ENCODE measurements around the gene EYA2.

The EYA2 gene

DNA sequence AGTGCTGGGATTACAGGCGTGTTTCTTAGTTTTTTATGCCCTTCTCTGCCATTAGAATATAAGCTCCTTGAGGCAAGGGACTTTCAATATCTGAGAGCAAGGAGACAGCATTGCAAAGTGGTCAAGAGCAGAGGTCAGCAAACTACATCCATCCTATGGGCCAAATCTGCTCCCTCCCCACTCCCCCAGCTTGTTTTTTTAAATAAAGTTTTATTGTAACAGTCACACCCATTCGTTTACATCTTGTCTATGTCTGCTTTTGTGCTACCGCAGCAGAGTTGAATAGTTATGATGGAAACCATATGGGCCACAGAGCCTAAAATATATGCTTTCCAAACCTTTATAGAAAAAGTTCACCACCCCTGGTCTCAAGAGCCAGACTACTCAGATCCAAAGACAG lies 227.9 kb downstream of the EYA2 start:
- DNase-seq = no peak

DNA sequence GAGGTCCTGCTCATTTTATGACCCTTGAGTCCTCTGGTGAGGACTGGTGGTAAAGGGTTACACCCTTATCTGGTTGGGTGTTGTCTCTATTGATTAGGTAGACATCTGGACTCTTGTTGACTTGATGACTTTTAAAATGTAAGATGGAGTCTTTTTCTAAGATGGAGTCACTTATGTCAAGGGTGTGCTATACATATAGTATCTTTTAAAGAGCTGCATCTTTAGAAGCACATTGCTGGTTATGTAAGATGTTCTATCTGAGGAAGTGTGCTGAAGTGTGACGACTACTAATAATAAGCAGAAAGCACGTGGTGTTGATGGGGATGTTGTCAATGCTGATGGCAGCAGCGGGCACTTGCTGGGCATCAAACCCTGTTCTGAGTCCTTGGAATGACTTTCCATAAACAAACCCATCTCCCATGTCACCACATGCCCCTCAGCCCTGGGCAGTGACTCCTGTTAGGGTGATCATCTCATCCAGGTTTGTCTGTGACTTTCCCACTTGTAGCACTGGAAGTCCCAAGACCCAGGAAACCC lies 229.6 kb downstream of the EYA2 start:
- DNase-seq = peak; percentile 48

GRCh38 chr20:47125508-47125757 lies 230.8 kb downstream of the EYA2 start:
- no peak for DNase-seq

GRCh38 chr20:47125758-47126591 lies 231.3 kb downstream of the EYA2 start:
- no peak for DNase-seq

- no peak for DNase-seq
Observed at GRCh38 chr20:47126709-47127108, 232.1 kb downstream of the EYA2 start.

DNA sequence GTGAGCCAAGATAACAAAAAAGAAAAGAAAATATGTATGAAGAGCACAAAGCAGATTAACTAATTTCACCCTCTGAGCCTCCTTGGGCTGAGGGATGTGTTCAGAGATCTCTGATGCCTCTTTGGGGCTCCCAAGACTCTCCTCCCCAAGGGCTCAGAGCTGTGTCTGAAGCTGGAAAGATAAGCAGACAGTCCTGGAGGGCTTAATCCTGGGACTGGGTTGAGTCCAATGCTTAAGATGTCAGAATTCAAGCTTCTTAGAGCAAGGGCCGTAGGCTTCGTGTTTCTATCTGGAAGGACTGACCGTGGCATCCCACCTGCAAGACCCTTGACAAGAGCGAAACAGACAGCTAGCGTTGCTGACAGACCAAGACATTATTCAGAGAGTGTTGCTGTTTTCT lies 232.9 kb downstream of the EYA2 start:
- no peak for DNase-seq

DNA sequence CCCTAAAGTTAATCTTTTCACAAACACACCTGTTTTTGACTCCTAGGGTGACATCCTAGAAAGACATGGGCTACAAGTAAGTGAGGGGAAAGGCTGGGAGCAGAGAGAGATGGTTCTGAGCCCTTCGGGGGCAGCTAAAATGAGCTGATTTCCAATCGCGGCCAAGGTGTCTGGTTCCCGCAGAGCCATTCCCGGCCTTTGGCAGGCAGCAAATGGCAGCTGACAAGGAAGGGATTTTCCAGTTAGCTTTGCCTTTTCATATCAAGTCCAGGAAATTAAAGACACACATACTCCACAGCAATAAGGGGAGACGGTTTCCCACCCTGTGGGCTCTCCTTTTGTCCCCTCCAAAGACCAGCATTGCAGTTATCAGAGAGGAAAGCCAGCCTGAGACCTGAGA lies 233.4 kb downstream of the EYA2 start:
- no peak for DNase-seq

DNA sequence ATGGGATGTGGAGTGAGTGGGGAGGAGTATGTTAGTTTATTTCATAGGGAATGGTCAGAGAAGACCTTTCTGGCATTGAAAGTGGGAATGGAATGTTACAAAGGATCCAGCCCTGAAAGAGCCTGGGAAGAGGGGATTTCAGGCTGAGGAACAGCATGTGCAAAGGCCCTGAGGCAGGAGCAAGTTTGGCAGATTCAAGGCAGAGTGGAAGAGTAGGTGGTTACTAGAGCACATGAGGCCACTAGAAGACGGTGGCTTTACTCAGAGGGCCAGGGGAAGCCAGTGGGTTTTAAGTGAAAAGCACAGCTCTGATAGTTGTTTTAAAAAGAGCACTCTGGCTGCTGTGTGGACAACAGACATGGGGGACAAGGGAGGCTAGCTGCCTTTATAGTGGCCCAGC lies 234.7 kb downstream of the EYA2 start:
- DNase-seq = no peak

- DNase-seq = no peak
Observed at GRCh38 chr20:47133809-47134456, 239.3 kb downstream of the EYA2 start.

- no peak for DNase-seq
Observed at GRCh38 chr20:47136782-47137181, 242.1 kb downstream of the EYA2 start.

- no peak for DNase-seq
Observed at GRCh38 chr20:47137231-47137870, 242.7 kb downstream of the EYA2 start.

- no peak for DNase-seq
Observed at GRCh38 chr20:47139934-47140535, 245.4 kb downstream of the EYA2 start.

- no peak for DNase-seq
Observed at GRCh38 chr20:47141350-47141921, 246.8 kb downstream of the EYA2 start.

DNA sequence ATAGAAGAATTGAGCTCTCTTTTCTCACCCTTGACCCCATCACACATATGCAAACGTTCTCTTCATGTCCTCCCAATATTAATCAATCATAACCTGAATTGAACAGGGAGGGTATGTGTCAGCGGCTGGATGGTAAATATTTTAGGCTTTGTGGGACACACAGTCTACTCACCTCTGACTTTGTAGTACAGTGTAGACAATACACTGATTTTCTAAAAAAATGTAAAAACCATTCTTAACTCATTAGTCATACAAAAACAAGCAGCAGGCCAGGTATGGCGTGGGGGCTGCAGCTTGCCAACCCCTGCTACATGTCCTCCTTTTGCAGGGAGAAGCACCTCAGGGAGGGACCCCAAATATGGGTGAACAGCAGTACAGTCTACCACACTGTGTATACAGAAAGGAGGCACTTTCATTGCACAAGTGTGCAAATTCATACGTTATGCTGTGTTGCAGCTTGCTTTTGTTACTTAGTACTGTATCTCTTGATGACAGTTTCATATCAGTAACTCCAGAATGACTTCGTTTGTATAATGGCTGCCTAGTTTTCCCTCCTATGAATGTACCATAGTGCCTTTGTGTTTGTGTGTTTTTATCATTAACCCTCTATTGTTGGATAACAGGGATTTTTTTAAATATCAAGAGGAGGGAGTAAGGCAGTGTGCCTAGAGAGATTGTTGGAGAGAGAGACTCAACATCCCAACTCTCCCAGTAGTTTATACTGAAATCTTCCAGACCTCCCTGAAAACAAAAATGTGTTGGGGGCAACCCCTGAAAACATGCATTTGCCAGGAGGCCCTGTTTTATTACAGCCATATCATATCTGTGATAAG lies 247.5 kb downstream of the EYA2 start:
- no peak for DNase-seq

GRCh38 chr20:47142774-47143170 lies 248.1 kb downstream of the EYA2 start:
- no peak for DNase-seq

DNA sequence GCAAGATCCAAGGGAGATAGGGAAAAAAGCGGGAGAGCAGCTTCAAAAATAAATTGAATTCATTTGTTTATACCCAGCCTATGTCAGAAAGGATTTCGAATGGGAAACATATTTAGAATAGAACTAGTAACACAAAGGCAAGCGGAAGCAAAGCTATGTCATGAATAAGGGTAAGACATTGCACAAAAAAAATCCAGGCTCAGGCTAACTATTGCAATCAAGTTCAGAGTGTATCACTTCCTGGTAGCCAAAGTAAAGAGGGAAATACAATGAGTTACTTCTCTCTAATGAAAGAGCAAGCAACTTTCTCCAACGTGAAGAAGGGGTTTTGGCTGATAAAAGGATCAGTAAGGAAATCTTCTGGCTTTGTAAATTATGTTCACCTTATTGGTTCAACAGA lies 249.0 kb downstream of the EYA2 start:
- no peak for DNase-seq

GRCh38 chr20:47144463-47144862 lies 249.8 kb downstream of the EYA2 start:
- no peak for DNase-seq

DNA sequence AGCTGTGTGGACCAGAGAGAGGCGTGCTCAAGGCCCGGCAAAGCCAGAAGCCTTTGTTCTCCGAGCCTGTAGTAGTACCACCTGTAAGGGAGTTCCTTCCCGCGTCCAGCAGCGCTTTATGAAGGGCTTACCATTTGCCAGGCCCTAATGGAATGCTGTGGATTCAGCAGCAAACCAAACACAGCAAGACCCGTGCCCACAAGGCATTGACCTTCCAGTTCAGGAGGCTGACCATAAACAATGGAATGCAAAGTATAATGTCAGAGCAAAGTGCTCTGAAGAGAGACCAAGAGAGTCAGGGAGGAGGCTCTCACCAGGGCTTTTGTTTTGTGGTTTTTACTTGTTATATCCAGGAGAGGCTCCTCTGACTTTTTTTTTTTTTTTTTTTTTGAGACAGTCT lies 252.0 kb downstream of the EYA2 start:
- DNase-seq = no peak

DNA sequence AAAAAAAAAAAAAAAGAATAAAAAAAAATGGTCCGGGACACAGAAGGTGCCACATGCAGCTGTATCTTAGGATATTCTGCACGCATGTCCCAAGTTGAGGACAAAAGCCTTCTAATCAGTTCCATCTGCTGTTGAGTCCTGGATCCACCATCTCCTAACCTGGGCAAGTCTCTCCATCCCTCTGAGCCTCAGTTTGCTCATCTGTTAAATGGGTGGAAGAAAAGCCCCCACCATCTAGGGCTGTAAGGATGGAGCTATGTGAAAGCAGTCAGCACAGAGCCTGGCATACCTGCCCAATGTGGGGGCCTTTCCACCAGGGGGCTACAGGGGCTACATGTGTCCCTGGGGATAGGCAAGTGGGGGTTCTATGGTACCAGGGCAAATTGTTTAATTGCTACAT lies 253.4 kb downstream of the EYA2 start:
- no peak for DNase-seq

GRCh38 chr20:47149939-47150338 lies 255.3 kb downstream of the EYA2 start:
- DNase-seq = no peak

DNA sequence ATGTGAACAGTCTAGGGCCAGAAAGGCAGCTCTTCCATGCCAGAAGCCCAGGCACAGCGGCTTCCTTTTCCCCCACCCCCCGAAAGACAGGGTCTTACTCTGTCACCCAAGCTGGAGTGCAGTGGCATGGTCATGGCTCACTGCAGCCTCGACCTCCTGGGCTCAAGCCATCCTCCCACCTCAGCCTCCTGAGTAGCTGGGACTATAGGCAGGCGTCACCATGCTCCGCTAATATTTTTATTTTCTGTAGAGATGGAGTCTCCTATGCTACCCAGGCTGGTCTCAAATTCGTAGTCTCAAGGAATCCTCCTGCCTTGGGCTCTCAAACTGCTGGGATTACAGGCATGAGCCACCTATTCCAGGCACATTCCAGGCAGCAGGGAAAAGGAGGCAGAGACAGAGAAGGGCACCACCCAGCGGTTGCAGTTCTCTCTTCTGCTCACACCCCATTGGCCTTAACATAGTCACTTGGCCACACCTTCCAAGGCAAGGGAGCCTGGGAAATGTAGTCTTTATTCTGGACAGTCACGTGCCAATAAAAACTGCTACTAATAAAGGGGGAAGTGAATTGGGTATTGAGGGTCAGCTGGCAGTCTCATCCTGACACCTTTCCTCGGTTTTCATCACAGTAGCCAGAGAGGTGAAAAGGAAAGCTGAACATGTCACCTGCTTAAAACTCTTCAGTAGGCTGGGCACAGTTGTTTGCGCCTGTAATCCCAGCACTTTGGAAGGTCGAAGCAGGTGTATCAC lies 255.9 kb downstream of the EYA2 start:
- DNase-seq = no peak

DNA sequence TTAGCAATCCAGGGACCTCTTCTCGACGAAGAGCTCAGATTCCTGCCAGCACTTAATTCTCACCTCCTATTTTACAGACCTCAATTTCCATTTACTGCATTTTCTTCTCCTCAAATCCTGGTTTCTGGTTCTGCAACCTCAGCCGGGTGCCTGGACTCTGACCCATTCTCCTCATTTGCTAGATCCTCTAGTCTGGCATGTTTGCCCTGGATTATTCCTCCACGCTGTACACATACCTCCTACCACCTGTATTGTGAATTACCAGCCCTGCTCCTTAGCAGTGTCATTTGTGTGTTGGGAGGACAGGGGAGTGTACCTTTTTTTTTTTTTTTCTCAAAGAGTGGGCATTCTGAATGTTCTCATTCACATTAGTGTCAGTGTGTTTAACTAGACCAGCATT lies 257.4 kb downstream of the EYA2 start:
- DNase-seq = no peak
